KBM-7 (cell line): Measurements from ENCODE around the gene RPS25.
A peak's percentile ranks its signal among the peaks of the same experiment; 100 is the strongest.
"Not testable (repeated sequence)": the region's sequence is repeated elsewhere in the genome, so short reads cannot be mapped to it uniquely, and the experiment has no call there.

Experiments
- DNase-seq: peaks from one replicate; pipeline ENCODE4 v3.0.0-alpha.2; 2015
- in situ Hi-C: fragments of 300-500 bp; cut with MboI; formaldehyde crosslinking; loops from 2 replicates; pipeline ENCODE4 v1.14.3; 2020; ENCODE audit warnings: low sequenced_read_pairs, low pct_unique_long_range_greater_than_20kb, mixed read lengths

RPS25 gene

DNA sequence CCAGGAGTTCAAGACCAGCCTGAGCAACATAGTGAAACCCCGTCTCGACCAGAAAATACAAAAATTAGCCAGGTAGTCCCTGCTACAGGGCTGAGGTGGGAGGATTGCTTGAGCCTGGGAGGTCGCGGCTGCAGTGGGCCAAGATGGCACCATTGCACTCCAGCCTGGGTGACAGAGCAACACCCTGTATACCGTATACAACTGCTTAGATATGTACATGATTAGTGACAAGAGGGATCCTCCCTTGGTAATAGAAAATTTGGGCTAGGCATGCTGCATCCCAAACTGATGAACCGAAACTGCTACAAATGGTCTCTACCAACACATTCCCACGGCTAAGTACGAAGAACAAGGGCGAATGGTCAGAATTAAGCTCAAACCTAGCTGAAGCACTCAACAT lies 24.8 kb upstream of the RPS25 start:
- no peak for DNase-seq
- in situ Hi-C loops, result no loop called here

DNA sequence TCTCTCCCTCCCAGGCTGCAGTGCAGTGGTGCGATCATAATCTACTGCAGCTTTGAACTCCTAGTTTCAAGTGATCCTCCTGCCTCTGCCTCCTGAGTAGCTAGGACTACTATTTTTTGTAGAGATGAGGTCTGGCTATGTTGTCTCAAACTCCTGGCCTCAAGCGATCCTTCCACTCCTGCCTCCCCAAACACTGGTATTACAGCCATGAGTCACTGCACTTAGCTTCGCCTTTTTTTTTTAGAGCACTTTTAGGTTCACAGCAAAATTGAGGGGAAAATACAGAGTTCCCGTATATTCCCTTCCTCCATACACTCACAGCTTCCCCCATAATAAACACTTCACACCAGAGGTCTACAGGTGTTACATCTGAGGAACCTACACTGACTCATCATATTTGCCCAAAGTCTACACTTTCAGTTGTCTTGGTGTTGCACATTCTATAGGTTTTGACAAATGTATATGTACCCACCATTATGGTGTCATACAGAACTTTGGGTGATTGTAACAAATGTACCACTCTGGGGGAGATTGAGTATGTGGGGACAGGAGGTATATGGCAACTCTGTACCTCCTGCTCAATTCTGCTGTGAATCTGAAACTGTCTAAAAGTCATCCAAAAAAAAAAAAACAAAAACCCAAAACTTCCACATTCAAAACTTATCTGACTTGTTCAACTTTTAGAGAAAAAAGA lies 23.8 kb upstream of the RPS25 start:
- no peak for DNase-seq
- in situ Hi-C loops, result no loop called here

GRCh38 chr11:119039471-119039870 lies 21.3 kb upstream of the RPS25 start:
- DNase-seq, in situ Hi-C loops: not testable (repeated sequence)

DNA sequence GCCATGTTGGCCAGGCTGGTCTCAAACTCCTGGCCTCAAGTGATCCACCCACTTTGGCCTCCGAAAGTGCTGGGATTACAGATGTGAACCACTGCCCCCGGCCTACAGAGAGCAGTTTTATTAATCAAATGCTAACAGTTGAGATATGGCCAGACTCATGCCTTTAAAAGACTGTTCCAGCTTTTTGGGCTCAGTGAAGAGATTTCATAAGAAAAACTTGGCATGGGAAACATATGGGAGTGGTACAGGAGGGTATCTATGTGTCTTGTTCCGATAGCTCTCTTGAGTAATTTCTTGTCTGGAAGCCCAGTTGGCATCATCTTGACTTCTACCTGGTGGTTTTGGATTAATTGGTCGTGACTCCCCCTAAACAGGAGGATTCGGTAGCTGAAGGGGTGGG lies 20.7 kb upstream of the RPS25 start:
- in situ Hi-C loops, result no loop called here
- no peak for DNase-seq

DNA sequence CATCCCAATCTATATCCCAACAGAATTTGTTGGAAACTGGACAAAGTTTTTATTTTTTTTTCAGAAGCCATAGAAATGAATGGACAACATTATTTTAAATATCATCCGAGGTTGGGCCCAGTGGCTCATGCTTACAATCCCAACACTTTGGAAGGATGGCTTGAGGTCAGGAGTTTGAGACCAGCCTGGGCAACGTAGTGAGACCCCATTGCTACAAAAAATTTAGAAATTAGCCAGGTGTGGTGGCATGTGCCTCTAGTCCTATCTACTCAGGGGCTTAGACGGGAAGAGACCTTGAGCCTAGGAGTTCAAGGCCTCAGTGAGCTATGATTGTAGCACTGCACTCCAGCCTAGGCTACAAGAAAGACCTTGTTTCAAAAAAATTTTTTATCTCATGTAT lies 16.7 kb upstream of the RPS25 start:
- no peak for DNase-seq
- in situ Hi-C loops, result no loop called here

- in situ Hi-C loops, DNase-seq: not testable (repeated sequence)
Measured at GRCh38 chr11:119033421-119033820, 15.3 kb upstream of the RPS25 start.

DNA sequence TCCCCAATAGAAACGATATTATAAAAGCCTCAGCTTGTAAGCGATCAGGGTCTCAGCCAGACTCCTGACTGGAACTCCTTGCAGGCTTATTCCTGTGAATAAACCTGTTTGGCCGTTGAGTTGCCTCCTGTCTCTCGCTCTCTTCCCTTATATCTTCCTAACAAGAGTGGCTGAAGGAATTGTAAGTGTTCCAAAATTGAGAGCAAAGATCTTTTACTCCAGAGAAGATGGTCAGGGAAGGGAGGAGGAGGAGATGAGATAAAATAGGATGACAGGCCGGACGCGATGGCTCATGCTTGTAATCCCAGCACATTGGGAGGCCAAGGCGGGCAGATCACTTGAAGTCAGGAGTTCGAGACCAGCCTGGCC lies 13.8 kb upstream of the RPS25 start:
- DNase-seq, result no peak
- in situ Hi-C loops, result no loop called here

- peak; percentile 97 for DNase-seq
- in situ Hi-C loops, result no loop called here
Measured at GRCh38 chr11:119030329-119031047, 12.3 kb upstream of the RPS25 start, which contains the start of gene SLC37A4. Gene SLC37A4 (minus strand): TSS chr11:119030877.

- in situ Hi-C loops, result no loop called here
- no peak for DNase-seq
Measured at GRCh38 chr11:119030029-119030328, 11.8 kb upstream of the RPS25 start.

- DNase-seq, result peak; percentile 51
- in situ Hi-C loops, result no loop called here
Measured at GRCh38 chr11:119029340-119030028, 11.3 kb upstream of the RPS25 start.

- in situ Hi-C loops, result no loop called here
- no peak for DNase-seq
Measured at GRCh38 chr11:119029069-119029339, 10.9 kb upstream of the RPS25 start.

GRCh38 chr11:119028346-119029068 lies 10.4 kb upstream of the RPS25 start:
- in situ Hi-C loops, result no loop called here
- DNase-seq, result no peak

DNA sequence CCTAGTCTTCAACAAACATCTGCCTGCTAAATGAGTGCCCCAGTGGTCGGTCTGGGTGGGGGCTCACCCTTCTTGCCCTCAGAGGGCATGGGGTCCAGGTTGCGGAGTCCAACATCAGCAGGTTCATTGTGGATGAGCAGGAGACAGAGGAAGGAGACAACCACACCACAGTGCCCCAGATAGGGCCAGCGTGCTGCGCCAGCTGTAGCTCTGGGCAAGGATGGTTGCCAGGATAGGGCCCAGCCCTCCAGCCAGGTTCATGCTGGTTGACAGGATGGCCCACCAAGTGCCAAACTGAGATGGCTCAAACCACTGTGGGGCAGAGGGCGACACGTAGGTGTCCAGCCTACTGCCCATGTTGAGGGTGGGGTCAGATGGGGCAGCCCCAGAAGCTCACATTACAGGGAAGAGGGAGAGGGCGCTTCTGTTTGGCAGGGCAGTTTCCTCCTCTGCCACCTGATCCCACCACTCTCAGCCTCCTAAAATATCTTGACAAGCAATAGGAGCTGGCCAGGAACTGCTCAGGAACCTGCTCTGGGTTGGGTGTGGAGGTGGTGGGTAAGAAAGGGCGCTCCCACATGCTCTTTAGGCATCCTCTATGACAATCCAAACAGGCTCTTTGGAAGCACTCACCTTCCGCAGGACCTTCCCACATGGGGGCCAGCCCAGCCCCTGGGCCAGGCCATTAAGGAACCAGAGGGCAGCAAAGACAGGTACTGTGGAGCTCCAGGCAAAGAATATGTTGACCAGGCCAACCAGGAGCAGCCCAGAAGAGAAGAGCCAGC lies 9.6 kb upstream of the RPS25 start:
- DNase-seq, result no peak
- in situ Hi-C loops, result no loop called here

DNA sequence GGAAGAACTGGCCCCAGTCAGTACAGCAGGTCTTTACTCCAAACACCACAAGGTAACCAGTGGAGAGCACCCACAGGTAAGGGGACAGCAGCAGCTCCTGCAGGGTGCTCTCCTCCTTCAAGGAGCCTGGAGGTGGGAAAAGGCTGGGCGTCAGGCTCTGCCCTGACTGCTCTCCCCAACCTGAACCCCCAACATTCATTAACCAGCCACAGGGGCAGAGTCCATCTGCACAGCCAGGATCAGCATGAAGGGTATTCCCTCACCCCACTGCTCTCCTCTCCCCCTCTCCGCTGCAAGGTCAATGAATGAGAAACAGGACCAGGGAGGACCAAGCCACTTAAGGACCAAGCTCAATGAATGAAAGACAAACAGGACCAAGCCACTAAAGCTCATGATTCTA lies 8.8 kb upstream of the RPS25 start:
- DNase-seq, result no peak

GRCh38 chr11:119025978-119026766 lies 8.0 kb upstream of the RPS25 start:
- in situ Hi-C loops, result no loop called here
- DNase-seq, result no peak

More for the DNA sequence above, 8.8 kb upstream of the RPS25 start:
- in situ Hi-C loops, result no loop called here

DNA sequence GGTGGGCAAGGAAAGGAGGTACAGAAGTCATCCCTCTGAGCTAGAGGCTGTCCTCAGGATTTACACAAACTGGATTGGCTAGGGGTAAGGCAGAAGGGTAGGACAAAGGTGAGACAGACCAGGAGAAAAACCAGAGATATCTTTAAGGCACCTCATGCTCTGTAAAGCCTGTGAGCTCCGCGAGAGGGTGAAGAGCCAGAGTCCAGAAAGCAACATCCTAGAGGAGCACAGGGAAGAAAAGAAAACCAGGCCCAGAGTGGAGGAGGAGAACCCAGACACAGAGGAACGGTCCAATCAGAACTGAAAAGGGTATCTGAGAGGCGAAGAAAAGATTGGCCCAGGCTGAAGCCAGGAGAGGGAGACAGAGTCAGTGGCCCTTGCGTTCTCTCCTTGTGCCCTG lies 7.4 kb upstream of the RPS25 start:
- no peak for DNase-seq
- in situ Hi-C loops, result no loop called here

- in situ Hi-C loops, result no loop called here
- DNase-seq, result no peak
Measured at GRCh38 chr11:119025099-119025473, 6.9 kb upstream of the RPS25 start.

- in situ Hi-C loops, result no loop called here
- no peak for DNase-seq
Measured at GRCh38 chr11:119024430-119025098, 6.4 kb upstream of the RPS25 start.
